Bladder microvascular endothelial cell (primary cell): ENCODE measurements around the gene TTR. TPM values are rescaled to one million over a fixed set of nuclear protein-coding genes. Genes with fewer than 3 reads are reported as not detected.

Source experiments
- total RNA-seq: library from RNA; depleted of rRNA; stranded (reverse); fragments of >200 nt; gene quantifications from 2 replicates; pipeline ENCODE4 v1.2.3, GENCODE V29; 2014

The TTR gene
- not detected in 2 replicates for total RNA-seq

DNA sequence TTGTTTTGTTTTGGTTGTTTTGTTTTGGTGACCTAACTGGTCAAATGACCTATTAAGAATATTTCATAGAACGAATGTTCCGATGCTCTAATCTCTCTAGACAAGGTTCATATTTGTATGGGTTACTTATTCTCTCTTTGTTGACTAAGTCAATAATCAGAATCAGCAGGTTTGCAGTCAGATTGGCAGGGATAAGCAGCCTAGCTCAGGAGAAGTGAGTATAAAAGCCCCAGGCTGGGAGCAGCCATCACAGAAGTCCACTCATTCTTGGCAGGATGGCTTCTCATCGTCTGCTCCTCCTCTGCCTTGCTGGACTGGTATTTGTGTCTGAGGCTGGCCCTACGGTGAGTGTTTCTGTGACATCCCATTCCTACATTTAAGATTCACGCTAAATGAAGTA lies at the start of gene TTR:
TSS of gene TTR (plus strand) at position 250 of the 400 bp plus-strand sequence. CDS start at position 276, 26 bp downstream.

Other genes with a start within 250 kb of the TTR start
- not detected in 2 replicates for gene DSG4, start 215.1 kb upstream of the TTR start, total RNA-seq
- under 0.01 TPM in 2 replicates for gene DSG3, start 144.1 kb upstream of the TTR start, total RNA-seq
- gene DSG2, start 93.7 kb upstream of the TTR start, total RNA-seq, result 3.4 and 5.9 TPM in 2 replicates
- 1.9 and 7.0 TPM in 2 replicates for gene B4GALT6, start 92.7 kb downstream of the TTR start, total RNA-seq
- 0.25 TPM in 1 of 2 replicates, not detected in the other for gene SLC25A52, start 169.0 kb downstream of the TTR start, total RNA-seq